Measurements from ENCODE around the gene TEKT5.
"Not testable (repeated sequence)": the region's sequence is repeated elsewhere in the genome, so short reads cannot be mapped to it uniquely, and the experiment has no call there.

Gene TEKT5

DNA sequence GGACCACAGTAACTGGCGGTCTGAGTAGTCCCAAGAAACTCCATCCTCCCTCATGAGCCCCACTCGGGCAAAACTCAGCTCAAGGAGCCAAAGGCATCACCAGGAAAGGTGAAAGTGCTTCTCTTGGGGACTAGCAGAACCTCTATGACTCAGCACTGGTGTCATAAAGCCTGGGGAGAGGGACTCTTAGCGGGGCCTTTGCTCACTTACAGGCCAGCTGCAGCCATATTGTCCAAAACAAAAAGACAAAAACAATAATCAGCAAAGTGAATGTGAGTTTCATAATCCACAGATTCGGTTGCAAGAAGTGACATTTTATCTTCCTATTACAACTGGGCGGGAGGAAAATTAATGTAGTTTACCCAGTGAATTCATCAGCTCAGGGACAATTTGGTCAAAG, at the start of gene TEKT5:
Gene TEKT5, minus strand, starts transcription at position 101 of the 400 bp plus-strand sequence. Its CDS starts 57 bp downstream, at position 44.
- no peak for DNase-seq

GRCh38 chr16:10743610-10744369, 49.1 kb upstream of the TEKT5 start, which contains the start of gene NUBP1:
TSS of gene NUBP1 (plus strand) at chr16:10743842. CDS start at chr16:10743864, 22 bp downstream.
- DNase-seq: peak; percentile 98

DNA sequence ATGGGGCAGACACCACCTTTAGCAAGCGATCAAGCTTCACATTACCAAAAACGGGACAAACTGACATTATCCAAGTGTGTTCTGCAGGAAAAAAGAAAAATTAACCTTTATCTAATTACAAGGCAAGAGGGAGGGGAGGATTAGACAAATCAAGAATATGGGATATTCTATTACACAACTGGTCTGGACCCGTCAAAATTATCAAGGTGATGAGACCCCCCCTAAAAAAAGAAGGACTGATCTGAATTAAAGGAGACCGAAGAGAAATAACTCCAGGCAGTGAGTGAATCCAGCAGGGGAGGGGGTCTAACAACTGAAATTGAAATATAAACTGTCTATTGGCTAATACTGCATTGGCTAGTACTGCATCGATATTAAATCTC, 48.5 kb upstream of the TEKT5 start:
- DNase-seq: no peak

DNA sequence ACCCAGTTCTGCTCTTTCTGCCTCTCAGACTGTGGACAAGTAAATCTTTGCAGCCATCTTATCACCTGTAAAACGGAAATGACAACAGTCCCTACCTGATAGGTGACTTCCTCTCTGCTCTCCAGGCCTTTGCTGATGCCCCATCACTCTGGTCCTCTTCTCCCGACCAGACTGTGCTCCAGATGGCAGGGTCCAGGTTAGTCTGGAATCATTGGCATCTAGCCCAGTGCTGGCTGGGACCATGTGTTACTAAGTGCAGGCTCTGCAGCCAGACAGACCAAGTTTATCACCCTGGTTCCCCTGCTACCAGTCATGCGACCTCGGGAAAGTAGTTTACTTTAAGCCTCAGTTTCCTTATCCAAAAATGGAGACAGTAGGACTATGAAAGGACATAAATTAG, 47.1 kb upstream of the TEKT5 start:
- no peak for DNase-seq

- not testable (repeated sequence) for DNase-seq
Observed at GRCh38 chr16:10741249-10741648, 46.5 kb upstream of the TEKT5 start.

- DNase-seq: no peak
Observed at GRCh38 chr16:10740845-10741208, 46.1 kb upstream of the TEKT5 start.

GRCh38 chr16:10740000-10740844, 45.5 kb upstream of the TEKT5 start:
- no peak for DNase-seq

DNA sequence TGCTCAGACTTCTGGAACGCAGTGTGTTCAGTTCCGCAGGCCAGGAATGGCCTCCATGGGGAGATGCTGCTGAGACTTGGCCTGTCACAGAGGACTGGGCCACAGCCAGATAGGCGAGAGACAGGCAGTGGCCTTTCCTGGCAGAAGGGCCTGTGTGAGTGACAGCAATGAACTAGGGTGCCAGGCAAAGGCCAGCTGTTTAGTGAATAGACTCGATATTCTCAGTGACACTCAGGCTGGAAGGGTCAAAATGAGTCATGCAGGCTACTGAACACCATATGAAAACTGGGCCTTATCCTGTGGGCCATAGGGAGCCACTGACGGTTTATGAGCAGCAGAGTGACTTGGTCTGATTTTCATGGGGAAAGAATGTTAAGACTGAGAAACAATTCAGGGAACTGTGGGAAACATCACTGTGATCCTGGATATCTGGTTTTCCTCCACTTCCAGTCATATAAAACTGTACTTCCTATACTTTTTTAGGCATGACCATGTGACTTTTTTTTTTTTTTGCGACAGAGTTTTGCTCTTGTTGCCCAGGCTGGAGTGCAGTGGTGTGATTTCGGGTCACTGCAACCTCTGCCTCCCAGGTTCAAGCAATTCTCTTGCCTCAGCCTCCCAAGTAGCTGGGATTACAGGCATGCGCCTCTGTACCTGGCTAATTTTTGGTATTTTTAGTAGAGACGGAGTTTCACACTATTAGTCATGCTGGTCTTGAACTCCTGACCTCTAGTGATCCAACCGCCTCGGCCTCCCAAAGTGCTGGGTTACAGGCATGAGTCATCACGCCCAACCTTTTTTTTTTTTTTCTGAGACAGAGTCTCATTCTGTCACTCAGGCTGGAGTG, 43.7 kb upstream of the TEKT5 start:
- DNase-seq: peak; percentile 89

GRCh38 chr16:10737068-10737625, 42.4 kb upstream of the TEKT5 start:
- peak; percentile 59 for DNase-seq

DNA sequence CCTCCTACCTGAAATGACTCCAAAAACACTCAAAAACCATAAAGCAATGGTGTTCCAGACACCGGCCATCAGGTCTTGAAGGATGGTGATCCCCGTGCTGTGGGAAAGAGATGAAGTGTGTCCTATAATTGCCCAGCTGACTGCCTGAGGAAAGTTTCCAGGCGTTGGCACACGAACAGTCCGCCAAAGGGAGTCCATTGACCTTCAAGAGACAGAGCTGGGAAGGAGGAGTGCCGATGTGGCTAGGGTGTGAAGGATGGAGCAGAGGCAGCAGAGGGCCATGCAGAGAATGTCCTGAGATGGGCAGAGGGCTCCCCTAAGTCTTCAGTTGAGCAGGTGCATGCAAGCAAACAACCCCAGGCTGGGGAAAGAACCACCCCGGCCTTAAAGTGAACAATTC, 37.1 kb upstream of the TEKT5 start:
- DNase-seq: no peak

GRCh38 chr16:10729104-10730048, 34.6 kb upstream of the TEKT5 start:
- no peak for DNase-seq

GRCh38 chr16:10728003-10728887, 33.5 kb upstream of the TEKT5 start:
- no peak for DNase-seq

- DNase-seq: no peak
Observed at GRCh38 chr16:10708969-10709368, 14.2 kb upstream of the TEKT5 start.

DNA sequence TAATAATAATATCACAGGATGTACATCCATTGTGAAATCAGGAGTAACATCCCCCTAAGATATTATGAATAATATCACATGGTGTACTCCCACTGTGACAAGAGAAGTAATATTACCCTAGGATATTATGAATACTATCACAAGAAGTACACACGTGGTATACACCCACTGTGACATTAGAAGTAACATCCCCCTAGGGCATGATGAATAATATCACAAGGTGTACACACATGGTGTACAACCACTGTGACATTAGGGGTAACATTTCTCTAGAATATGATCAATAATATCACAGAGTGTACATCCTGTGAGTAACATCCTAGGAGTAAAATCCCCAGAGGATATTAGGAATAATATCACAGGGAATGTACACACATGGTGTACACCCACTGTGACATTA, 5.0 kb upstream of the TEKT5 start:
- no peak for DNase-seq

- no peak for DNase-seq
Observed at GRCh38 chr16:10694306-10694705, 424 bp downstream of the TEKT5 start.

- DNase-seq: no peak
Observed at GRCh38 chr16:10693889-10694288, 841 bp downstream of the TEKT5 start.

DNA sequence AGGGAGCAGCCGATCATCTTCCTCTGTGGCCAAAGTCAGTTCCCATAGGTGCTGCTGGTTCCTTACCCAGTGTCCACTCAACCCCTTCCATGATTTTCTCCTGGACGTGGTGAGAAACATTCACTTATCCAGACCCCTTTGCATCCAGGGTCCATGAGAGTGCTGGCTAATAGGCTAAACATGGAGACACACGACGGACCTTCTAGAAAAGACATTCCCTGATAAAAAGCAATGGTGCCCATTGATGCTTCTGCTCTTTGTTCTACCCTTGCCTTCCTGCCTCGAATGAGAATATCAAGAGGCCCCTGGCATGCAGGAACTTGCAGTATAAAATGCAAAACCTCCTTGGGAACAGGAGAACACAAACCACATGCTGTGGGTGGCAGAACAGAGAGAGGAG, 2.3 kb downstream of the TEKT5 start:
- no peak for DNase-seq

DNA sequence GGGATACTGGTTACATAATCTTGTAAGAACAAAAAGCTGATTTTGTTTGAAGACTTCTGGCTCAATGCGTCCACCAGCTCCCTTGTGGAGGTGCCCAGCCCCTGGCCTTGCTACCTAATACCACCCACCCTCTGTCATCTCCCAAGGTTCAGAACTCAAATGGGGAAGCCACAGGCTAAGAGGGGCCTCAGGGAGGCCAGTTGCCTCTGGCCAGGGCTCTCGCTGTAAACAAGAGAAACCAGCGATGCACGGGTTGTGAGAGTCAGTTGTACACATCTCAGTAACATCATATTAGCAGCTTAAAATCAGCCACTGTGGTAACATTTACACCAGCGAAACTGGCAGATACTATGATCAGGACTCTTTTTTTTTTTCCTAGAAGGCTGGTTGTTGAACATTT, 6.0 kb downstream of the TEKT5 start:
- no peak for DNase-seq

GRCh38 chr16:10688291-10688690, 6.4 kb downstream of the TEKT5 start:
- no peak for DNase-seq

DNA sequence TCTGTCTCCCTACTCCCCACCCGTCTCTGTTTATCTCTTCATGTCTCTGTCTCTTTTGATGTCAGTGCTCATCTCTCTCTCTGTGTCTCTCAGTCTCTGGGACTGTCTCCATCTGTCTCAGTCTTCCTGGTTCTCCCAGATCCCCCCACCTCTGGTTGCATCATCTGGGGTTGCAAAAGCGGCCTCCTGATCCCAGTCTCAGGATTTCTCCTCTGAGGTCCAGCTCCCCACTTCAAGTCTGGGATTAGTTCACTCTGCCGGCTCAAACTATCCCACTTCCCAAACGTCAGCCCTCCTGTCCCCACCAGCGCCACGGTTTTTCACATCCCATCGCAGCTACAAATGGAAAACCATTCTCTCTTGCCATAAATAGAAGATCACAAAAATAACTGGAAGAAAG, 9.0 kb downstream of the TEKT5 start:
- no peak for DNase-seq
